NCI-H2227 (cell line): Measurements from ENCODE around the gene NFIL3.
"Not testable (repeated sequence)": the region's sequence is repeated elsewhere in the genome, so short reads cannot be mapped to it uniquely, and the experiment has no call there.

ENCODE experiments used
- DNase-seq: peaks from one replicate; lab custom pipeline; 2025; ENCODE audit not compliant: unreplicated experiment; lab: John Stamatoyannopoulos, UW

The NFIL3 gene

GRCh38 chr9:91398926-91399325 lies 24.7 kb downstream of the NFIL3 start:
- DNase-seq: no peak

GRCh38 chr9:91395553-91396471 lies 27.8 kb downstream of the NFIL3 start:
- no peak for DNase-seq

DNA sequence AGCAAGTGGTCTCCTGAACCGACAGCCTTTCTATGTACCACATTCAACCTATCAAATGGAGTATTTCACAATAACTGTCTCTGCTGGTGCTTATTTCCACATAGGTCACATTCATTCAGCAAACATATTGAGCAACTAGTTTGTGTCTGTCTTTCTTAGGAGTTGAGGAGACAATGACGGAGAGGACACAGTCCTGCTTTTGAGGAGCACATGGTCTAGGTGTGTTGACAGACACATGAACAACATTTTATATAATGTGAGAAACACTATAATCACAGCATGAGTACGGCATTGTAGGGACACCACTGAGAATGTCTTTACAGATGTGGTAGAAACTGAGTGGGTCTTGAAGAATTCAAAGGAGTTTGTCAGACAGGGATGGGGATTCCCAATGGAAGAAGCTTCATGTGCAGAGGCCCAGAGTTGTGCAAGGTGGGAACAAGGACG lies 28.5 kb downstream of the NFIL3 start:
- no peak for DNase-seq

DNA sequence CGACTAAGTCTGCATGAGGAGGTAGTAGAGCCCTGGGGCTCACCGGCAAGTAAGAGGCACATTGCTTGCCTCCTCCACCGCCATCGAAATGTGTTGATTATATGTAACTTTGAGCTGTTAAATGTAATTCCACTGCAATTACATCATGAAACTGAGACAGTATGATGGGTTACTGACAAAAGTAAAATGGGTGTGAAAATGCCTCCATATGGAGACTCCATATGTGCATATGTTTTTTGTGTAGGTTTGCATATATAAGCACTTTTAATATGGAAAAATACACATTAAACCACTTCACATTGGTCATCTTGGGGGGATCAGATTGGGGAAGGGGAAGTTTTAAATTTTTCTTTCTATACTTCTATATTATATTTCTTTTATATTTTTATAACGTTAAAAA lies 29.8 kb downstream of the NFIL3 start:
- DNase-seq: no peak

DNA sequence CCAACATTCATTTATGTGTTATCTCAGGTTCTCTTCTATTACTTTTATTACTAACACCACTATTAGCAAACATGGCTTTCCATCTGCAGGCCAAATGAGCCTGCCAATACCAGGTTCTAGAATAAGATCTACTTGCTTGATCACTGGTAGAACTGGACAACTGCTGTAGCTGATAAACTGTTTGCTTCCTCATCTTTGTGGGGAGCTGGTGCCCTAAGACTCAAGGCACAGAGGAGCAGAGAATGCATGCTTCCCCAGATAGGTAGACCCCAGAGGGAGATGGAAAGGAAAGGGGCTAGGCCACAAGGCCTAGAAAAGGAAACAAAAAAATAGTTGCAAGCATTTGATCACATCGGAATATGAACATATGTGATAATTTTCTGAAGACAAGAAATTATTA lies 31.2 kb downstream of the NFIL3 start:
- no peak for DNase-seq

DNA sequence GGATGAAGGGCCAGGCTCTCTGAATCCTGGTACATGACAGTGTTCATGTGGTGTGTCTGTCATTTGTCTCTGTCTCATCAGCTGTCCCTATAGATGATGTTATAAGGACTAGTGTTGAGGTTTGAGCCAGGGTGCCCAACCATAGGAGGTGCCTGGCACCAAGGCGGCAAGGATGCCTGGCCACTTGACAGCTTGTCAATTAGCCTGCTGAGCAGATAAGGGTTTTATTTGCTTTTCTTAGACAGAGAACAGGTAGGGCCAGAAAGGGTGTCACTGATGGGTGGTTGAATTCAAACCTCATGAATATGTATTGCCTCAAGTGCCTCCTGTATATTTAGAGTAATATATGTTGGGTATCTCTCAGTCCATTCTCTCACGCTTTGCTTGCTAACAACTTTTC lies 31.8 kb downstream of the NFIL3 start:
- no peak for DNase-seq

DNA sequence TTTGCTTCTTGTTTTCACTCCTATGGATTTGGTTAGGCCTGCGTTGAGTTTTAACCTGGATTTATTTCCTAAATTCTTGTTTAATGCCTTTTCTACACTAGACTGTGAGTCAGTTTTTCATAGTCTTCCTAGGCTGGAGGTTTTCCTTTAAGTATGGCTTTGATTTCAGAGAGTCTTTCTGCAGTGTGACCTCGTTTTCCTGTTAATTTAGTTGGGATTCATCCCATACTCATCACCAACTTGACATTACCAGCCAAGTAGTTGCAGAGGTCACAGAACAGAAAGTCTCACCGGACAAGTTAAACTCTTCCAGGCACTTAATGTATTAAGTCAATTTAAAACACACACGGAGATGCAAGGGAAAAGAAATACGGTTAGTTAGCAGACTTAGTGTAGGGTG lies 32.2 kb downstream of the NFIL3 start:
- DNase-seq: no peak

- not testable (repeated sequence) for DNase-seq
Measured at GRCh38 chr9:91389686-91390085, 33.9 kb downstream of the NFIL3 start.

DNA sequence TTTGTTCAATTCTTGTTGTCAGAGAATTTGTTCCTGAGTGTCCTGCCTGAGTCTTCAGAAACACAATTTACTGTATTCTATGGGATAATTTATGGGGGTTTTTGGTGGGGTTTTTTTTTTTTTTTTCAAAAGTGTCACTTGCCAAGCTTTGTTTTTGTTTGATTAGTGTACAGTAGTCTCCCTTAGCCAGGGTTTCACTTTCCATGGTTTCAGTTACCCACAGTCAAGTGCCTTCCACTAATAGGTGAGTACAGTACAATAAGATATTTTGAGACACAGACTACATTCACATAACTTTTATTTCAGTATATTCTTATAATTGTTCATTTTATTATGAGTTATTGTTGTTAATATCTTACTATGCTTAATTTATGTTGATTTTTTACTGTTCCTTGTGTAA lies 36.9 kb downstream of the NFIL3 start:
- DNase-seq: no peak

DNA sequence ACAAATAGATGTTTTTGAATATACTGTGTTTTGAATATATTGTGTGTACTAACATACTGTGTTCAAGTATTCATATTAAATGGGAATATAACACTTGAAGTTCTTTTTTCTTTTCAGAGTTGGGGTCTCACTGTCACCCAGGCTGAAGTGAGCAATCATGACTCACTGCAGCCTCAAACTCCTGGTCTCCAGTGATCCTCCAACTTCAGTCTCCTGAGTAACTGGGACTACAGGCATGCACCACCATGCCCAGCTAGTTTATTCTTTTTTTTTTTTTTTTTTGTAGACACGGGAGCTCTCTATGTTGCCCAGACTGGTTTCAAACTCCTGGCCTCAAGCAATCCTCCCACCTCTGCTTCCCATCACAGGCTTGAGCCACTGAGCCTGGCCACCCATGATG lies 38.7 kb downstream of the NFIL3 start:
- DNase-seq: no peak

GRCh38 chr9:91383577-91383976 lies 40.1 kb downstream of the NFIL3 start:
- no peak for DNase-seq

GRCh38 chr9:91382298-91382697 lies 41.3 kb downstream of the NFIL3 start:
- DNase-seq: no peak

DNA sequence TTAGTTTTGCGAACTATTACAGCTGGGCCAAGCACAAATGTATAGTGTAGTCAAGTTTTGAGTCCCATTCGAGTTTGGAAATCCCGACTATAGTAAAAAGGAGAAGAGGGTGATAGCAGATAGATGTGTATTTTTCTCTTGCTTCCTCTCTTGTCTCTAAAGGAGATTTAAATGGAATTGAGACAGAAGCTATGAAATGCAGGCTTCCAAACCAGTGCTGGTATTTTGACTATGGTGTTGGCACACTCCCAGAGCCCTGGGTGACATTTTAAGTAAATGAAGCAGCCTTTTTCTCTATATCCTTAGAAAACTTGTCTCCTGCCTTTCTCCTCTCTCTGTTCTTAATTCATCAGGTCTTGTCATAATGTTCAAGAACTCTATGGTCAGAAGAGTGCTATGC lies 44.2 kb downstream of the NFIL3 start:
- DNase-seq: no peak

DNA sequence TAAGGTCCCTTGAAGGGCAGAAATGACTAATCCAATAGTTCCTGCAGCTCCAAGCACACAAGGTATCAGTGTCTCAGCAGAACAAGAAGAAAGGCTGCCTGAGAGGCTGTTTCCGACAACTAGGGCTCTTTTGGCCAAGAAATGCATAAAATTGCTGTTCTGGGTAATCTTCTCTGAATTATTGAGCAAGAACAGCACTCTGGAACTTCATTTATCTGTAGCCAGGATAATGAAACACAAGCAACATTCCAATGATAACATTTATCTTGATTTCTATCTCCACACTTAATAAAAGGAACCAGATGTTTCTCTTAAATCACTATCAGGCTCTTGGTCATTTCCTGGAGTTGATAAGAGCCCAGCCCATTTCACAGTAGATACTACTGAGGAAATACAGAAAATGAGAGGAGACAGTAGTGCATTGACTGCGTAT lies 44.9 kb downstream of the NFIL3 start:
- no peak for DNase-seq

GRCh38 chr9:91378054-91378453 lies 45.6 kb downstream of the NFIL3 start:
- DNase-seq: not testable (repeated sequence)

DNA sequence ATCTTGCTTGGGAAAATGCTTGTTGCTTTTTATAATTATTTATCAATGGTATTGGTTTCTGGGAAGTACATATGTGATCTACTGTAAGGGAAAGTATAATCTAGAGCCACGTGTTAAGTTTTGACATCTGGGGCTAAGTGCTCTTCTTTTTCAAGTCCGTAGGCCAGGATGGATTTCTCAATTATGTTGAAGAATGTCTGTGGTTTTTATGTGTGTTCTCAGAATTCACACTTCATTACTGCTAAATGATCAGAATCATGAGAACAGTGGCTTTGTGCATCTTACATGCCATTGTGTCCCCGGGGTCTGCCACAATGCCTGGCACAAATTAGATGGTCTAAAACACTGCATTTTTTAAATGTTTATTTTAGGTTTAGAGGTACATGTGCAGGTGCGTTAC lies 47.4 kb downstream of the NFIL3 start:
- no peak for DNase-seq

DNA sequence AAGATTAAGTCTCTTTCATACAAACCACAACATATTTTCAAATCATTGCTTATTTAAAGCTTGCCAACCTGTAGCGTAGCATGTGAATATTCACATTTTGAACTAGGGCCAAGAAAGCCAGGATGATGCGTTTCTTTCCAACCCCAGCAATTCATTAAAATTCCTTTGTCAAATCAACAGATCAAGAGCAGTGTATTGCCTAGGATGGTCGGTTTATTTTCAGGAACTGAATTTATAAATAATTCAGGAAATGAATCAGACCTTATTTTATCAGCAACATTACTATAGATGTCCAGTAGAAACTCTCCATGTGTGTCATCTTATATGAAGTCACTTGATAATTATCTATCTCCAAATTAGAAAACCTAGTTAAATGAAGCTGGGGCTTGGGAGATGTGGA lies 48.7 kb downstream of the NFIL3 start:
- no peak for DNase-seq

- no peak for DNase-seq
Measured at GRCh38 chr9:91371894-91372293, 51.7 kb downstream of the NFIL3 start.

DNA sequence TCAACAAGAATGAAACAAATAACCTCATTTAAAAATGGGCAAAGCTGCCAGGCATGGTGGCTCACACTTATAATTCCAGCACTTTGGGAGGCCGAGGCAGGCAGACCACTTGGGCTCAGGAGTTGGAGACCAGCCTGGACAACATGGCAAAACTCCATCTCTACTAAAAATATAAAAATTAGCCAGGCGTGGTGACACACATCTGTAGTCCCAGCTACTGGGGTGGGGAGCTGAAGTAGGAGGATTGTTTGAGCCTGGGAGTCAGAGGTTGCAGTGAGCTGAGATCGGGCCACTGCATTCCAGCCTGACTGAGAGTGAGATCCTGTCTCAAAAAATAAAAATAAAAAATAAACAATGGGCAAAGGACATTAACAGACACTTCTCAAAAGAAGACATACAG lies 53.6 kb downstream of the NFIL3 start:
- not testable (repeated sequence) for DNase-seq

DNA sequence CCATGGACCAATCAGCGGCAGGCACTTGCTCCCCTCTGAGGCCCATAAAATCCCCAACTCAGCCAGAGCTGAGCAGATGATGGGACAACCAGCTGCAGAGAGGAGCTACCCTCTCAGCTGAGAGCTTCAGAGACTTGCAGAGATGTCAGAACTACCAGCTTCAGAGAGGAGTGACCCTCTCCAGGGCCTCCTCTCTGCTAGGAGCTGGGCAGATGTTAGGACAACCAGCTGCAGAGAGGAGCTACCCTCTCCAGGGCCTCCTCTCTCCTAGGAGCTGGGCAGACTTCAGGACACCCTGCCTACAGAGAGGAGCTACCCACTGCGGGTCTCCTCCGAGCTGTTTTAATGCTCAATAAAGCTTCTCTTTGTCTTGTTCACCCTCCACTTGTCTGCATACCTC lies 58.9 kb downstream of the NFIL3 start:
- no peak for DNase-seq

- no peak for DNase-seq
Measured at GRCh38 chr9:91364005-91364404, 59.6 kb downstream of the NFIL3 start.

DNA sequence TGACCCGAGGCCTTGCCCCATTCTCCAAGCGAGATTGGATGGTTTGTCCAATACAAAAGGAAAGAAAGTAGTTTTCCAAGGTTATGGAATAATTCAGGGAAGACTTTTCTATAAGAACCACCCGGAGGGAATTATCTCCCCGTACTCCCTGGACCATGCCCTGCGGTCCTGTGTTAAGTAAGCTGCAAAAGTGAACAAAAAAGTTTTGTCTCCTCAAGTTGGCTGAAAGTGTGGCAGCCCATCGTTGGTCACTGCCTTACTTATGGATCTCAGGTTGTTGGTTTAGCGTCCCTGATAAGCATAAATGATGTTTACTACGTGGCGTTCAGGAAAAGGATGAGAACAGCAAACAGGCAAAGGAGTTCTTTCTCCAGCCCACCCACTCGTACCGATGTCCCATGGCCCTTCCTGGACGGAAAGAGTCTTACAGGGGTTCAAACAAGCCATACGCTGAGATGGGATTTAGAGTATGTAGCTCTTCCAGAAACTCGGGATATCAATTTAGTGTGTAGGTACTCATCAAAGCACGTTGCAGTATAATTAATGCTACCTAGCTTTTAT lies 61.5 kb downstream of the NFIL3 start:
- no peak for DNase-seq
